ENCODE results near the gene OR6C70. TPM values are rescaled to one million over a fixed set of nuclear protein-coding genes. Genes with fewer than 3 reads are reported as not detected.
"Not testable (repeated sequence)": the region's sequence is repeated elsewhere in the genome, so short reads cannot be mapped to it uniquely, and the experiment has no call there.

Gene OR6C70
- total and polyA plus RNA-seq, 2 of the 13 experiments (the other 11 are each of a cell fraction or from before 2014, with no cell fraction given), result not detected

GRCh38 chr12:55484284-55484683 lies 14.3 kb upstream of the OR6C70 start (continued):
- TF ChIP-seq FOXA3 (CRISPR knock-in tag; IDR thresholded peaks at IDR 0.05), result peak; percentile 75
- TF ChIP-seq FOXA1 (IDR thresholded peaks at IDR 0.05), result not testable (repeated sequence)
- peak; percentile 89 for TF ChIP-seq FOXA1 (CRISPR knock-in tag; IDR thresholded peaks at IDR 0.05)
- peak; percentile 63 for TF ChIP-seq HOXA3 (CRISPR knock-in tag; IDR thresholded peaks at IDR 0.05)
- TF ChIP-seq ZNF687 (CRISPR knock-in tag; IDR thresholded peaks at IDR 0.05), result peak; percentile 26; the same call in 1 of the 2 replicates

GRCh38 chr12:55479136-55479535 lies 9.2 kb upstream of the OR6C70 start:
- H3K9ac ChIP-seq (ENCODE audit: insufficient read depth, low read depth, low read length); H3K4me3 ChIP-seq (replicated peaks in 1 of 3; ENCODE audit: insufficient read depth in 1 of 3, low read depth in 2 of 3, low read length in 3 of 3); H3K27ac ChIP-seq (ENCODE audit: extremely low read length, insufficient read depth, low read length); DNase-seq (ENCODE audit: low spot score); H3K36me3 ChIP-seq (replicated peaks in 1 of 2; ENCODE audit: control insufficient read depth in 1 of 2, insufficient read depth in 2 of 2, low read length in 2 of 2); H3K27me3 ChIP-seq (ENCODE audit: control insufficient read depth in 1 of 2, insufficient read depth in 2 of 2, low read length in 2 of 2); POLR2A ChIA-PET; FAIRE-seq; H2AFZ ChIP-seq (ENCODE audit: low read length); CTCF ChIA-PET (ENCODE audit: low intra/inter-chr PET ratio, low total read pairs); intact Hi-C loops (cut with micrococcal nuclease; ENCODE audit: unreplicated experiment); H3K9me3 ChIP-seq (ENCODE audit: low read length); H3K79me2 ChIP-seq (ENCODE audit: insufficient read depth, low read length); H3K4me2 ChIP-seq (ENCODE audit: low read depth, low read length); BruUV-seq (replicated peaks); ATAC-seq; H4K20me1 ChIP-seq (ENCODE audit: insufficient read depth, low read length); in situ Hi-C loops (cut with HindIII; ENCODE audit: extremely low pct_ligation_motif_present, low pct_unique_long_range_greater_than_20kb): not testable (repeated sequence)
- peaks cover 13% of the 10 kb centered on the region for H3K4me1 ChIP-seq (ENCODE audit: insufficient read depth, low read length)
- WGBS (ENCODE audit: low lambda C conversion rate), result 96% methylated on average over 11 of the region's 29 CpGs
